AG04449 (cell line): Measurements from ENCODE around the gene GAA.

Experiments used
- CTCF ChIA-PET: fragments of 350-600 bp; formaldehyde crosslinking; extraction: SDS; loops from one replicate; lab custom pipeline; 2021; ENCODE audit warnings: antibody characterized with exemption; lab: Yijun Ruan, JAX
- POLR2A ChIA-PET: fragments of 400-600, 350-600 bp; formaldehyde crosslinking; extraction: SDS; loops from one replicate; lab custom pipeline; 2020; ENCODE audit warnings: antibody characterized with exemption, inconsistent platforms; lab: Yijun Ruan, JAX
- DNase-seq: peaks from one replicate; pipeline ENCODE4 v3.0.0-alpha.2; 2010; ENCODE audit warnings: low read depth, low spot score
- H3K4me3 ChIP-seq: 2 replicates; pipeline ENCODE4 v1.5.1; 2011; ENCODE audit warnings: low read depth, mild to moderate bottlenecking, control low read depth, low read length
- CTCF ChIP-seq: IDR thresholded peaks from one replicate; pipeline ENCODE4 v1.5.1; 2011; ENCODE audit warnings: mild to moderate bottlenecking, moderate library complexity, low read length, control low read depth, inconsistent platforms; ENCODE audit not compliant: insufficient read depth; ENCODE audit errors: missing control alignments

The GAA gene

GRCh38 chr17:80119839-80120238 is 18.5 kb downstream of the GAA start:
- CTCF ChIA-PET: interaction anchor here (0.9 to 8.3 kb wide), 2 partner anchors 19 to 72 kb away, joined by 3 to 62 read pairs; partner anchors contain the start of gene GAA
- no peak for DNase-seq
- no peak overlapping the region for H3K4me3 ChIP-seq
- no peak for TF ChIP-seq CTCF
- POLR2A ChIA-PET: no interaction called here

GRCh38 chr17:80122026-80122575 is 20.7 kb downstream of the GAA start:
- CTCF ChIA-PET: no interaction called here
- H3K4me3 ChIP-seq: no peak overlapping the region
- TF ChIP-seq CTCF: no peak
- no peak for DNase-seq
- POLR2A ChIA-PET: no interaction called here

- CTCF ChIA-PET: interaction anchor here (0.7 to 6.2 kb wide), 3 partner anchors 16 to 41 kb away, joined by 3 to 41 read pairs (median 21); partner anchors contain the start of gene GAA
- TF ChIP-seq CTCF: no peak
- POLR2A ChIA-PET: no interaction called here
Measured at GRCh38 chr17:80122926-80123505, 21.6 kb downstream of the GAA start.

GRCh38 chr17:80123791-80124190 is 22.4 kb downstream of the GAA start:
- DNase-seq: no peak
- TF ChIP-seq CTCF: no peak
- CTCF ChIA-PET: interaction anchor here (1.5 to 6.2 kb wide), 3 partner anchors 22 to 119 kb away, joined by 4 to 41 read pairs (median 21); partner anchors contain the start of gene GAA
- H3K4me3 ChIP-seq: no peak overlapping the region
- POLR2A ChIA-PET: no interaction called here

More at GRCh38 chr17:80122926-80123505, 21.6 kb downstream of the GAA start:
- H3K4me3 ChIP-seq: no peak overlapping the region
- no peak for DNase-seq

- no peak overlapping the region for H3K4me3 ChIP-seq
- ChIA-PET POLR2A (no interaction called here), CTCF (interaction anchor here (0.9 to 6.2 kb wide), 7 partner anchors 9 to 120 kb away, joined by 3 to 41 read pairs (median 4); partner anchors contain the start of gene GAA)
- DNase-seq: no peak
- TF ChIP-seq CTCF: peak; percentile 60
Measured at GRCh38 chr17:80124351-80124981, 23.1 kb downstream of the GAA start.
